Mesodermal cell (in vitro differentiated cells): ENCODE measurements around the gene ADGRL2.

Experiments
- H3K27ac ChIP-seq: 2 replicates; pipeline ENCODE4 v1.7.0; 2013; ENCODE audit warnings: mild to moderate bottlenecking, low read depth, low read length, moderate library complexity; ENCODE audit not compliant: severe bottlenecking
- H3K36me3 ChIP-seq: 2 replicates; pipeline ENCODE4 v1.7.1; 2013; ENCODE audit warnings: mild to moderate bottlenecking, low read length, moderate library complexity; ENCODE audit not compliant: control insufficient read depth, insufficient read depth
- H3K4me1 ChIP-seq: one replicate; pipeline ENCODE4 v1.7.1; 2013; ENCODE audit warnings: mild to moderate bottlenecking, low read length; ENCODE audit not compliant: insufficient read depth, control insufficient read depth, poor library complexity, severe bottlenecking
- H3K4me3 ChIP-seq: 2 replicates; pipeline ENCODE4 v1.7.0; 2013; ENCODE audit warnings: low read length, control low read depth, mild to moderate bottlenecking; ENCODE audit not compliant: insufficient read depth, poor library complexity, severe bottlenecking; ENCODE audit errors: extremely low read depth
- H3K9me3 ChIP-seq: 2 replicates; pipeline ENCODE4 v1.7.1; 2013; ENCODE audit warnings: mild to moderate bottlenecking, low read length, moderate library complexity; ENCODE audit not compliant: control insufficient read depth
- WGBS, 2 experiments: methylation state at CpG; one replicate each; pipeline ENCODE4 v1.1.5; 2013; ENCODE audit warnings: missing lambda C conversion rate in 2 of 2; ENCODE audit not compliant: insufficient coverage in 2 of 2; 5-methylcytosine and 5-hydroxymethylcytosine counted together

The ADGRL2 gene

GRCh38 chr1:81833722-81834121 lies 33.0 kb downstream of the ADGRL2 start:
- Histone ChIP-seq H3K4me1 (peaks cover 41% of the 10 kb centered on the region), H3K27ac (no peak overlapping the region), H3K36me3 (peaks cover 3% of the 10 kb centered on the region), H3K9me3 (no peaks in the 10 kb centered on the region), H3K4me3 (no peak overlapping the region)
- WGBS, 2 experiments, result 76 to 85% methylated on average over 4 of the region's 4 CpGs

DNA sequence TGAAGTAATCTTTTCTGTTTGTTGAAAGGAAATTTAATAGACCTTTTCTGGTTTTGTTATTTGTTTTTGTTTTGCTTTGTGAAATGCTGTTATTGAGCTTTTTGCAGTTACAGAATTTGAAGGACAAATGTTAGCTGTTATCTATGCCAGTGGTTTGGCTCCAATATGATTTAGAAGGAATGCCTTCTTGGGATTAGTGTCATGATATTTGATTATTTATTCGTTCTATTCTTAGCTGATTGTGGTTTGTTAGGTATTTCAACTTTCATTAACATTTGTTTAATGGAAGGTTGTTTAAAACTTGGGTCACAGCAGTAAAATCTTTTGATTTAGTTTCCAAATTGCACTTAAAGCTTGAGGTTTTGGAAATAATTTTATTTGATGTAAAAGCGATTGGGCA lies 33.5 kb downstream of the ADGRL2 start:
- Histone ChIP-seq H3K27ac (peak overlapping the region; percentile 3), H3K4me3 (no peak overlapping the region), H3K9me3 (no peaks in the 10 kb centered on the region), H3K36me3 (peaks cover 6% of the 10 kb centered on the region), H3K4me1 (peaks cover 41% of the 10 kb centered on the region)
- WGBS, 2 experiments, result 89% methylated on average over 1 of the region's 2 CpGs; no CpG with 5 or more reads in 1 of the 2 experiments

- WGBS, 2 experiments, result 80 to 90% methylated on average over 3 to 4 of the region's 6 CpGs
- H3K4me1 ChIP-seq, result peaks cover 41% of the 10 kb centered on the region
- H3K9me3 ChIP-seq, result no peaks in the 10 kb centered on the region
- no peak overlapping the region for H3K4me3 ChIP-seq
- peaks cover 10% of the 10 kb centered on the region for H3K36me3 ChIP-seq
- H3K27ac ChIP-seq, result peak overlapping the region; percentile 58
Measured at GRCh38 chr1:81834921-81835698, 34.4 kb downstream of the ADGRL2 start.

DNA sequence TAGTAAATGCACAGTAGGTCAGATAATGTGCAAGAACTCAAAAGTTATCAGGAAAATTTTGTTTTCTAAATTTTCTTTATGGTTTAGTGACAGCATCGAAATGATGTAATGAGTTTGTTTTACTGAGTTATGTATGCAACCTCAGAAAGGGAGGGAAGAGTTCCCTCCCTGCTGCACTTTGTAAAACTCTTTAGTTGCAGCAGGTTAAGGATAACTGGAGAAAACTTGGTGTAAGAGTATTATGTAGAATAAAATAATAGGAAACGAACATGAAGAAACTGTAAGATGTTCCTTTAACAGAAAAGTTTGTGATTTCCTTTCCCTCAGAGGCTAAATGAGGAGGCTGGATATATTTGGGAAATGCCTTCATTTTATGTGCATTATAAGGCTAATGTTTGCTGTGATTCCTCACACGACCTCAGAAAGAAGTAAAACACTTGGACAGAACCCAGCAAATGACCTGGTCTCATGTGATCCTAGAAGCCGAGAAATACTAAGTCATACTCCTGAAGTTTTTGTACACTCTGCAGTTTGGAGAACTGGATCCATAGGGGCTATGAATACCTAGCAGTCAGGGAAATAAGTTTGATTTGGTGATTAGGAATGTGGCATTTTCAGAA lies 35.4 kb downstream of the ADGRL2 start:
- WGBS, 2 experiments, result 86 to 90% methylated on average over 4 of the region's 4 CpGs
- Histone ChIP-seq H3K27ac (no peak overlapping the region), H3K4me1 (peaks cover 41% of the 10 kb centered on the region), H3K9me3 (no peaks in the 10 kb centered on the region), H3K36me3 (peaks cover 11% of the 10 kb centered on the region), H3K4me3 (no peak overlapping the region)

DNA sequence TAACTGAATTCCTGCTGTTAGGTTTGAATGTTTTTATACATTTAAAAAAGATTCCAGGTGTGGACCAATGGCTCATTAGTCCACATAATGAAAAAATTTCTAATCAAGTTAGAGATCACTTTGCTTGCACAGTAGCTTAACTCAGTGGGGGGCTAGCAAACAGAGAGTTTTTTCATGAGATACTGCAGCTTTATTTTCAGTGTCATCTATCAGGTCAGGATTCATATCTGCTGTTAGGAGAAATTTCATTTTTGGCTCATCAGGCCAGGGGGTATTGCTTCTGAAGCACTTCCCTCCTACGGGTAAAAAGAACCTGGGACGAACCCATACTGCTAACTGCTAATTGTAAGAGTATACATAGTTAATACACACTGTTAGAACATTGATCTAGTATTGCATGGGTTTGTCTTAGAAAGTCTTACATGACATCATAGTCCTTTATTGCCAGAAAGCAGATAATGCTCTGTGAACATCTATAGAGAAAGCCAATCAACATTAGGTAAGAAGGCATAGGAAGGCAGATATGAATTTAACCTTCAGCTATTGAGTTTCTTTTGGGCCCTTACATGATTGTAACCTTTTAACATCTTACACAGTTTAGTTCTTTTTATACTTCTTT lies 38.0 kb downstream of the ADGRL2 start:
- no peak overlapping the region for H3K27ac ChIP-seq
- no CpG with 5 or more reads among the region's 2 CpGs for WGBS, 2 experiments
- H3K4me1 ChIP-seq, result peaks cover 21% of the 10 kb centered on the region
- H3K9me3 ChIP-seq, result no peaks in the 10 kb centered on the region
- no peak overlapping the region for H3K4me3 ChIP-seq
- peaks cover 29% of the 10 kb centered on the region for H3K36me3 ChIP-seq

DNA sequence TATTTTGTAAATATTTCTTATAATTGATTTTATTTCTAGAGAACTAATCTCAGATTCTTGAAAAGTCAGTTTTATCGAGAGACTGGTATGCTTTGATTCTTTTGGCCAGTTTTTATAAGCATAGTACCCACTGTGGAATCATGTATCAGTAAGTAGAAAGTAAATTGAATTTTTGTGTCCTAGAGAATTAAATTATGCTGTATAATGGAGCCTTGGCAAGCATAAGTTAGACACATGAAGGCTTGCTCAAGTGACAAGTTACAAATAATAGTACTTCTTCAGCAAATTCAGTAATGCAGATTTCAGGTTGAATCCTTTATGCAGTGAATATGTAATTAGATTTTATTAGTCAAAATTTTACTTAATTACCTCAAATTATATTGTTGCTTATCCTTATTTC lies 40.1 kb downstream of the ADGRL2 start:
- peaks cover 6% of the 10 kb centered on the region for H3K4me1 ChIP-seq
- WGBS, 2 experiments, result 86% methylated on average over 1 of the region's 1 CpG; no CpG with 5 or more reads in 1 of the 2 experiments
- H3K4me3 ChIP-seq, result no peak overlapping the region
- H3K27ac ChIP-seq, result no peak overlapping the region
- no peaks in the 10 kb centered on the region for H3K9me3 ChIP-seq
- peaks cover 33% of the 10 kb centered on the region for H3K36me3 ChIP-seq

DNA sequence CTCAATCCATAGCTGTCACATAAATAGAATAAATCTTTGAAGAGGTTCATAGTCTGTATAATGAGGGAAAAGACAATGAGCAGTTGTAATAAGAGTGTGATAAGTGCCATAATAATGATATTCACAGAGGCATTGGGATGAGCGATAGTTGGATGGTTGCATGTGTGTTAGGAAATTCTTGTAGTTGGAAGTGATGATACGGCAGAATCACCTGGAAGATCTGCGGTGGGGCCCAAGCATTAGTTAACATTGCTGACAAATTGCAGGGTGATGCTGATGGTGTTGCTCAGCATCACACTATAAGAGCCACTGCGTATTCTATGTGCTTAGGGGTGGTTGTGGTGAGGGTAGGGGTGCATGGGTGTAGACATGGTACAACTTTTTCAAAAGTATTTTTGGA lies 41.1 kb downstream of the ADGRL2 start:
- H3K27ac ChIP-seq, result no peak overlapping the region
- no peaks in the 10 kb centered on the region for H3K4me1 ChIP-seq
- 73 to 75% methylated on average over 4 of the region's 4 CpGs for WGBS, 2 experiments
- H3K4me3 ChIP-seq, result no peak overlapping the region
- peaks cover 33% of the 10 kb centered on the region for H3K36me3 ChIP-seq
- H3K9me3 ChIP-seq, result no peaks in the 10 kb centered on the region

- Histone ChIP-seq H3K27ac (no peak overlapping the region), H3K9me3 (no peaks in the 10 kb centered on the region), H3K4me3 (no peak overlapping the region), H3K36me3 (peaks cover 27% of the 10 kb centered on the region), H3K4me1 (no peaks in the 10 kb centered on the region)
- 90% methylated on average over 2 of the region's 2 CpGs; no CpG with 5 or more reads in 1 of the 2 experiments for WGBS, 2 experiments
Measured at GRCh38 chr1:81844477-81844876, 43.7 kb downstream of the ADGRL2 start.

DNA sequence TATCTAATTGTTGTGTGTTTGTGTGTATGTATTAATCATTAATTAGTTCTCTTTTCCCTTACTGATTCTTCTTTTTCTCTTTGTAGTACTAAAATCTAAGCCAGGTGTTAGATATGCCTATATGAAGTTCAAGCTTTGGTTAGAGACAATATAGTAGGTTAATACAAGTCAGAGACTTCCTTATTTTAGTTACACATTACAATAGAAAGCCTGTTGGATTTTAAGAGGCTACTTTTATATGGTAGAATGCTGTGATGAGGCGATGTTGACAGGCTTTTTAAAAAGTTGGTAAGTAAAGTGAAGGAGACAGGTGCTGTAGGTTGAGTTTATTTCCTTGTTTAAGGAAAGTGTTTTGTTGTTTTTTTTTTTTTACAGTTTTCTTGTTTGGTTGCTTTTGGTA lies 45.9 kb downstream of the ADGRL2 start:
- 83% methylated on average over 1 of the region's 1 CpG; no CpG with 5 or more reads in 1 of the 2 experiments for WGBS, 2 experiments
- Histone ChIP-seq H3K4me1 (no peaks in the 10 kb centered on the region), H3K9me3 (no peaks in the 10 kb centered on the region), H3K27ac (no peak overlapping the region), H3K4me3 (no peak overlapping the region), H3K36me3 (peaks cover 23% of the 10 kb centered on the region)

DNA sequence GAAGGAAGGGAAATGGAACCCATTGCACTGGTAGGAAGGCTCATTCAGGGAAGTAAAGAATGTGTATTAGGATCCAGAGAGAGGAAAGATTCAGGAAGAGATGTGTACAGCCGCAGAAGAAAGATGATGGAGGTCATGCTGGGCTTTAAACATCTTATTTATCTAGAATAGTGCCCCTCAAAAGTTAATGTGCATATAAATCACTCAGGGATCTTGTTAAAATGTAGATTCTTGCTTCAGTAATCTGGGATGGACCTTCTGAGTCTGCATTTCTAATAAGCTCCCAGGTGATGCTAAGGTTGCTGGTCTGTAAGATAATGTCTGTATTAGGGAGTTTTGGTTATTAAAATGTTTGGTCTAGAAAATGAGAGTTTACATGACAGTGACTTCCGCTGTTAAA lies 46.3 kb downstream of the ADGRL2 start:
- Histone ChIP-seq H3K9me3 (no peaks in the 10 kb centered on the region), H3K4me1 (no peaks in the 10 kb centered on the region), H3K27ac (no peak overlapping the region), H3K4me3 (no peak overlapping the region), H3K36me3 (peaks cover 19% of the 10 kb centered on the region)
- no CpG with 5 or more reads among the region's 2 CpGs for WGBS, 2 experiments
